NCI-H2227 (cell line): Measurements from ENCODE around the gene PAK5.

Experiments
- DNase-seq: peaks from one replicate; lab custom pipeline; 2025; ENCODE audit not compliant: unreplicated experiment; lab: John Stamatoyannopoulos, UW

Gene PAK5

GRCh38 chr20:9838378-9839295 lies at the start of gene PAK5:
Gene PAK5 (minus strand): TSS chr20:9839076. CDS start chr20:9644328, 194,748 bp downstream.
- DNase-seq = peak; percentile 98

GRCh38 chr20:9887706-9888105 lies 48.8 kb upstream of the PAK5 start:
- no peak for DNase-seq

- DNase-seq = no peak
Observed at GRCh38 chr20:9886227-9886626, 47.4 kb upstream of the PAK5 start.

GRCh38 chr20:9884666-9885065 lies 45.8 kb upstream of the PAK5 start:
- DNase-seq = peak; percentile 38

GRCh38 chr20:9884061-9884460 lies 45.2 kb upstream of the PAK5 start:
- no peak for DNase-seq

- no peak for DNase-seq
Observed at GRCh38 chr20:9877932-9878495, 39.1 kb upstream of the PAK5 start.

GRCh38 chr20:9867196-9867980 lies 28.5 kb upstream of the PAK5 start:
- DNase-seq = no peak

- no peak for DNase-seq
Observed at GRCh38 chr20:9852566-9852965, 13.7 kb upstream of the PAK5 start.

GRCh38 chr20:9839626-9840025 lies 750 bp upstream of the PAK5 start:
- no peak for DNase-seq

GRCh38 chr20:9838035-9838377 lies 870 bp downstream of the PAK5 start:
- DNase-seq = peak; percentile 69

GRCh38 chr20:9837634-9838033 lies 1.2 kb downstream of the PAK5 start:
- DNase-seq = peak; percentile 33

- no peak for DNase-seq
Observed at GRCh38 chr20:9835302-9835701, 3.6 kb downstream of the PAK5 start.

- DNase-seq = no peak
Observed at GRCh38 chr20:9831032-9831431, 7.8 kb downstream of the PAK5 start.

GRCh38 chr20:9829835-9830234 lies 9.0 kb downstream of the PAK5 start:
- DNase-seq = no peak

GRCh38 chr20:9817654-9818053 lies 21.2 kb downstream of the PAK5 start:
- no peak for DNase-seq

GRCh38 chr20:9815632-9816031 lies 23.2 kb downstream of the PAK5 start:
- DNase-seq = no peak

- no peak for DNase-seq
Observed at GRCh38 chr20:9810738-9811137, 28.1 kb downstream of the PAK5 start.

- DNase-seq = no peak
Observed at GRCh38 chr20:9809271-9809670, 29.6 kb downstream of the PAK5 start.

- no peak for DNase-seq
Observed at GRCh38 chr20:9808166-9808565, 30.7 kb downstream of the PAK5 start.

- no peak for DNase-seq
Observed at GRCh38 chr20:9807136-9807535, 31.7 kb downstream of the PAK5 start.

- no peak for DNase-seq
Observed at GRCh38 chr20:9800421-9800820, 38.5 kb downstream of the PAK5 start.

GRCh38 chr20:9794831-9795230 lies 44.0 kb downstream of the PAK5 start:
- DNase-seq = no peak
